HS-27A (cell line): ENCODE measurements around the gene SHISA6.

Experiments
- DNase-seq: peaks from one replicate; pipeline ENCODE4 v3.0.0-alpha.2; 2012; ENCODE audit warnings: low read depth, missing footprints

Gene SHISA6

DNA sequence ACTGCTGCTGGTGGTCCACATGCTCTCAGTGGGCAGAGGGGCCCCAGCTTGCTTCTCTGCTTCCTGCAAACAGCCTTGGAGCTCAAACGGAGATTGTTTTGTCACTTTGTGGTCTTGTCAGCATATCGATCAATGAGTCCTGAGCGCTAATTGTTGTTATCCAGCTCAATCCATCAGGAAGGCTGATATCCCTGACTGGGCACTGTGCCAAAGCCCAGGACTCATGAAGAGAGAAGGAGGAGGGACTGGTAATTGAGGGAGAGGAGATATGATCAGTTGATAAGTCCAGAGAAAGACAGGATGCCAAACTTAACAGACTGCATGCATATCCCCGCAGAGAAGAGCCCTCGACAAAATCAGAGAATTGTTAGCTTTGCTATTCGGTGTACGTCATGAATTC, 298.6 kb downstream of the SHISA6 start:
- DNase-seq: no peak

DNA sequence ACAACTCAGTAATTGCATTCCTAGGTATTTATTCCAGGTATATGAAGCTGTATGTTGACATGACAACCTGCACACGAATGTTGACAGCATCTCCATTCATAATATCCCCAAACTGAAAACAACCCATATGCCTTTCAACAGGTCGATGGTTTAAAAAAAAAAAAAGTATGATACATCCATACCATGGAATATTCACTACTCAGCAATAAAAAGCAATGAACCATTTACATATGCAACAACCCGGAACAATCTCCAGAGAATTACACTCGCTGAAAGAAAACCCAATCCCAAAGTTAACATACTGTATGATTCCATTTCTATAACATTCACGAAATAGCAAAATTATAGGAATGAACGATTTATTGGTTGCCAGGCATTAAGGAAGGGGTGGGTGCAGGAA, 304.0 kb downstream of the SHISA6 start:
- no peak for DNase-seq

DNA sequence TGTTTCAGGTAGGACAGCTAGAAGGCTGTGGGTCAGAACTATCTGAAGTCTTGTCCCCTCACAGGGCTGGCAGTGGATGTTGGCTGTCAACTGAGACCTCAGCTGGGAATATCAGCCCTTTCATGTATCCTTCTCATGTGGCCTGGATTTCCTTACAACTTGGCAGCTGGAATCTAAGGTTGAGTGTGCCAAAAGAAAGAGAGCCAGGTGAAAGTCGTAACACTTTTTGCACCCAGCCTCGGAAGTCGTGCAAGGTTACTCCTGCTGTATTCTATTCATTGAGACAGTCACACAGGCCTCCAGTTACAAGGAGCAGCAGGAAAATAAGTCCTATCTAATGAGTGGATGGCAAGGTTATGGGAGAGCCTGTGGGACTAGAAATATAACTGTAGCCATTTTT, 304.7 kb downstream of the SHISA6 start:
- no peak for DNase-seq

DNA sequence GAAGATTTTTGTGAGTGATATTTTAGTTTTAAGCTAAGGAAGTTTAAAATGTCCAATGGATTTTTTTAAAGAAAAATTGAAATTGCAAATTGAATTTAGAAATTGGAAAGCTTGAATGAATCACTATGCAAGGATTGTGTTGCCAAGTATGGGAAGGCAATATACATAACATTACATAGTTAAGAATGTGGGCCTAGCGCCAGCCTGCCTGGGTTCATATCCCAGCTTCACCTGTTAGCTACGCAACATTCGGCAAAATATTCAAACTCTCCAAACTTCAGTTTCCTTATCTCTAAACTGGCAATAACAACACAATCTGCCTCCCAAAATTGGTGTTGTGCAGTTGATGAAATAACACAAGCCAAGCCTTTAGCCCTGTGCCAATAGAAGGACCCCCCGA, 306.8 kb downstream of the SHISA6 start:
- DNase-seq: no peak

DNA sequence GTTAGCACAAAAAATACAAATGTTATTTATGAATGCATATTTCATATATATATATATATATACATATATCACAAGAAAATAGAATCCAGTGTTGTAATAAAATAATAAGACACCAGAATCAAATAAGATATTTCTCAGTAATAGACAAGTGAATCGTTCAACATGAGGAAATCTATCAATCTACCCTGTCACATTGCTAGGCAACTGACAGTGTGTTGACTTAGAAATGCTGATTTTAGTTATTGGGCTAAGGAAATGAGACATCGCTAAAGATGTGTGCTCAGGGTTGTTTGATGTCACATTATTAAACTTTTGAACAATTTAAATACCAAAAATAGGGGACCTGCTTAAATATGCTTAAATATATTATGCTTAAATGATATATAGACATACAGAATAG, 307.4 kb downstream of the SHISA6 start:
- DNase-seq: no peak

DNA sequence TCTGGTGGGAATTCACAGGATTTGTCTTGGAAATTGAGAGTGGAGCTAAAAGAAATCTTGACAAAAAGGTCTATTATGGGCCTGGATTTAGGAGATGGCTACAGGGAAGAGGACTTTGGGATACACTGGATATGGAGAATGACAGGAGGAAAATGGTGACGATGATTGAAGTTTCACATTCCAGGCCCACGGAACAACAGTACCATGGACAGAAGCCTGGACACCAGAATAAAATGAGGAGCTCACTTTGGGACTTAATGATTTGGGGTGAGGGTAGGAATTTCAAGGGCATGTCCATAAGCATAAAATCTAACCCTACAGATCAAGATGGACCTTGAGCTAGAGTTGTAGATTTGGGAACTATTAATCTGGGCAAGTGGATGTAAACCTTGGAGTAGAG, 309.4 kb downstream of the SHISA6 start:
- no peak for DNase-seq

DNA sequence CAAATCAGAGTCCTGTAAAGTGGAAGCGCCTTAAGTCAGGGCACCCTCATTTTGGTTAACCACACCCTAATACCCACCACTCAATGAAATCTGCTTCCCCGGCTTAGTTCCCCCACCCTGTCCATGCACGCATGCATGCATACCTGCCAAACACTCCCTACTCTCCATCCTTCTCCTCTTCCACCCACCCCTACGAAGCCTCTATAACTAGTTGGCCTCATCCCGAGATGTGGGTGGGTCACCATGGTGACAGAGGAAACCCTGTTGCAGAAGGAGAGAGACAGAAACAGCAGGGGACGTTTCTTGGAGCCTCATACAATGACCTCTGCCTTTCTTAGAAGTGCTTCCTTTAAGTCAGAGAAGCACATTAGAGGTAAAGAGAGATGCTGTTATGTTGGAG, 310.4 kb downstream of the SHISA6 start:
- DNase-seq: no peak

DNA sequence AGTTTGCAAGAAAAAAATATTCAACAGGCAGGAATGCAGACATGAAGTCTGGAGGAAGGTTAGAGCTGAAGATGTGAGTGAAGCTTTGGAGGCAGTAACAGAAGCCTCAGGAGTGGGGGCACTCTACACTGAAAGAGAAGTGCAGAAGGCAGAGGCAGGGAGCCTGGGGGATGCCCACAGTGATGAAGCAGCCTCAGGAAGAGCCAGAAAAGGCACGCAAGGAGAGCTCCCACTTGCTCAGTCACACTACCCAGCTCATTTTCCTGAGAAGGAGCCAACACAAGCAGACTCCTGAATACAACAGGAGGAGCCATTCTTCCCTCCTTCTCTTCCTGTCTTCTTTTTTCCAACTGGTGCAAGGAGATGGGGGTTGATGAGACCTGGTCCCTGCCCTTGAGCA, 312.1 kb downstream of the SHISA6 start:
- no peak for DNase-seq

DNA sequence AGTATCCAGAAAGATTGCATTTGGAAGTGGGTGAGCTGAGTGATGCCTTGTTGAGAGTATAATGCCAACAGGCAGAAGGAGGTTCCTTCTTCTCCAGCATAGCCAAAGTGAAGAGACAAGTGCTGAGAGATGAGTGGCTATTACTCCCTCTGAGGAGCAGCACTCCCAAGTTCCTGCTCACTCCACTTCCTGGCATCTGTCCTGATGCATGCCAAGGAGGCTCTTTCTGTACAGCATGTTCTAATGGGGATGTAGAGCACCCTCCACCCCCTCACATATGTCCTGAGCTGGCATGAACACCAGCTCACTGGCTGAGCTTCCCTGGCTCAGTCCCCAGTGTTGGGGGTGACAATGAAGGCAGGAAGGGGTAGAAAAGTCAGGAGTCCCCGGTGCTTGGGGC, 313.0 kb downstream of the SHISA6 start:
- DNase-seq: no peak

DNA sequence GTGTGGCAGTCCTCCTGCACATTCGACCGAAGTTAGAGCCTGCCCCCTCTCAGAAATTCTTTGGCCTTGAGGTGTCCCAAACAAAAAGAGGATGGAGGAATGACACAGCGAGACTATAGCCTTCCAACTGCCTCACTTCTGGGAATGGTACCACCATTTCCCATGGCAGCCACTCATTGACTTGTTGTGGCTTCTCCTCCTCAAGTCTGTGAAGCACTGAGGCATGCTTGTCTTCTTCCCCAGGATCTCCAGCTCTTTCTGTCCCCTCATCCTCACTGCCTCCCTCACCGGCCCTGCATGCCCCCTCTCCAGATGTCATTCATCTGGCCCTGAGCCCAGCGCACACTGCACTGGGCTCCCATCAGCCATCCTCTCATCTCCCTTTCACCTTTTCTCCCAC, 313.5 kb downstream of the SHISA6 start:
- DNase-seq: no peak

DNA sequence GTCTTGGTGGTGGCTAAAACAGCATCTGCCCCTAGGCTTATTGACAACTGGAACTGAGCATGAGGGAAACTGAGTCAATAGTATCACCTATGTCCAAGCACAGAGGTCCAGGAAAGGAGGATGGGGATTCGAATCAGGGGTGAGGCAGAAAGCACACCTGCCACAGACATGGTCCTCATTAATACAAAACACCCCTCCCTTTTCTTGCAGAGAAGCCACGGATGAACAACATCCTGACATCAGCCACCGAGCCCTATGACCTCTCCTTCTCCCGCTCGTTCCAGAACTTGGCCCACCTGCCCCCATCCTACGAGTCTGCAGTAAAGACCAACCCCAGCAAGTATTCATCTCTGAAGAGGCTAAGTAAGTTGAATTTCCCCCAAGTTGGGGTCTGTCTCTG, 314.5 kb downstream of the SHISA6 start:
- DNase-seq: no peak

DNA sequence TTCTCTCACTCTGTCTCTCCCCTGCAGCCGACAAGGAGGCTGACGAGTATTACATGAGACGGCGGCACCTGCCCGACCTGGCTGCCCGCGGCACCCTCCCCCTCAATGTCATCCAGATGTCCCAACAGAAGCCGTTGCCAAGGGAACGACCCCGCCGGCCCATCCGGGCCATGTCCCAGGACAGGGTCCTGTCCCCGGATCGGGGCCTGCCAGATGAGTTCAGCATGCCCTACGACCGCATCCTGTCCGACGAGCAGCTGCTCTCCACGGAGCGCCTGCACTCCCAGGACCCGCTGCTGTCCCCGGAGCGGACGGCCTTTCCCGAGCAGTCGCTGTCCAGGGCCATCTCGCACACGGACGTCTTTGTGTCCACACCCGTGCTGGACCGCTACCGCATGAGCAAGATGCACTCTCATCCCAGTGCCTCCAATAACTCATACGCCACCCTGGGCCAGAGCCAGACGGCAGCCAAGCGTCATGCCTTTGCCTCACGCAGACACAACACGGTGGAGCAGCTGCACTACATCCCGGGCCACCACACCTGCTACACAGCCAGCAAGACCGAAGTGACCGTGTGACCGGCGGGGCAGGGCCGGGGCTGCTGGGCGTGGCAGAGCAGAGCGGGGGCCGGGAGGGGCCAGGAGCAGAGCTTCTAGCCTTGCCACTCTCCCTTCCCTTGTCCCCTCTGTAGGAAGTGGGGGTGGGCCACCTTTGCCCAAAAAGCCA, 316.9 kb downstream of the SHISA6 start:
- DNase-seq: no peak

DNA sequence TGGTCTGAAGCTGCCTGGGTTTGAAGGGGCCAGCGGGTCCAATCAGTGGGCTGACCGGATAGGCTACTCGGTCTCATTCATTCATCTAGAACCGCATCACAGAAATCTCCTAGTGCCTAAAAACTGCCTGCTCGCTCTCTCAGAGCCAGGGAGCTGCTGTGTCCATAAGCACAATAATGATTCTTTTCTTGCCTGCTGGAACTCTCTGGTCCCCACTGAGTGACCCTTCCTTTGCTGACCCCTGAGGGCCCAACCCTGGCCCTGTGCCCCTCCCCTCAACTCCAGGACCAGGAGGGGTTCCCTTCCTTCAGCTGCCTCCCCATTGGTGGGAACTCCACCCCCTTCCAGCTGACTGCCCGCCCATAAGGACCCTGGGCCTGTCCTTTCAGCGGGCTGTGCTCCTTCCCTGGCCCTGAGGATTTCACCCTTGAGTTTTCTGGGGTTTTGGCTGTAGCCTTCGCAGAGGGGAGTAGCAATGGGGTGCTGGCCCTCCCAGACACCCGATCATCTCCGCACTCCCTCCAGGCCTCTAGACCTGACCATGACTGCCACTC, 317.7 kb downstream of the SHISA6 start:
- DNase-seq: no peak

DNA sequence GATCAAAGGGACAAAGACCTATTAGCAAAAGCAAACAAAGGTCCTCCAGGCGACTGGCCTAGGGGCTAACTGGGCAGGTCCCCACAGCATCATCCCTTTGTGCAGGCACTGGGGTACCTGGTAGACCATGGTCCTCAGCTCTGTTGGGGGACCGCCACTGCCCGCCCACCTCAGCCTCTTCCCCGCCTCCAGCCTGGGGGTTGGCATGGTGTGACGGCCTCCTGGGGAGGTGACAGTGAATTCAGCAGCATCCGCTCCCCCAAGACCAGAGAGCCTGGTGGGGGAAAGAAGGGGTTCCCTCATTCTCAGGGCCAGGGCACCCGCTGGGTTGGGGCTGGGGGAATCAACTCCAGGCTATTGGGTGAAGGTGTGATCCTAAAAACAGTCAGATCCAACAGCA, 318.6 kb downstream of the SHISA6 start:
- DNase-seq: no peak

DNA sequence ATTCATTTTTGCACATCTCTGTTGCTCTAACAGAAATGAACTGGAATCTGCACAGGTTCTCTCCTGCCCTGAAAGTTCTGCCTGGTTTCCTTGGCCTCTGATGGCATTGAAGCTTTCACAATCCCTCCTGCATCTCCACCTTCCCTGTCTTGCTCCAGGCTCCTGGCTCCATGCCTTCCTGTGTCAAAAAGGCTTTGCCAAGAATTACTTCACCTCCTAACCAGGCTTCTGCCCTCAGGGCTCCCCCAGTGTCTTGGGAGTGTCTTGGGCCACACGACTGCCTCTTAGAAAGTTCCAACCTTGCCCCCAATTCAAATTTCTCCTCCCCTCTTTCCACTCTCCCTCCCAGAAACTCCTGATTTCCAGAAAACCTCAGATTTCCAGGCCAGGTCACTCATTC, 320.3 kb downstream of the SHISA6 start:
- no peak for DNase-seq

DNA sequence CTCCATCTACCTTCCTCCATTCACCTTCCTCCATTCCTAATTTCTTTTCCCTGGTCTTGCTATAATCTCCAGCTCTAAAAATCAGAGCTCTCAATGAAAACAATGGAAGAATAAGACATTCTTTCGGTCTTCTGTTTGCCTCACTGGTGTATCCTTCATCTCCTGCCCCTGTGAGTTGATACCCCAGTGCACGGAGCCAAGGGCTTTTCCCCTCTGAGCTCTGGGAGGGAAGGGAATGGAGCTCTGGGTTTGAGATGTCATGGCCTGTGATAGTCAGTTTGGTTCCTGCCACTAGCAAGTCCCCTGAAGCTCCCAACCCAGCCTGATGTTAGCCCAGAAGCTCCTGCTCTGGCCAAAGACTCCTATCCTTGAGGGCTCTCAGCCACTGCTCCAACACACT, 320.7 kb downstream of the SHISA6 start:
- no peak for DNase-seq

DNA sequence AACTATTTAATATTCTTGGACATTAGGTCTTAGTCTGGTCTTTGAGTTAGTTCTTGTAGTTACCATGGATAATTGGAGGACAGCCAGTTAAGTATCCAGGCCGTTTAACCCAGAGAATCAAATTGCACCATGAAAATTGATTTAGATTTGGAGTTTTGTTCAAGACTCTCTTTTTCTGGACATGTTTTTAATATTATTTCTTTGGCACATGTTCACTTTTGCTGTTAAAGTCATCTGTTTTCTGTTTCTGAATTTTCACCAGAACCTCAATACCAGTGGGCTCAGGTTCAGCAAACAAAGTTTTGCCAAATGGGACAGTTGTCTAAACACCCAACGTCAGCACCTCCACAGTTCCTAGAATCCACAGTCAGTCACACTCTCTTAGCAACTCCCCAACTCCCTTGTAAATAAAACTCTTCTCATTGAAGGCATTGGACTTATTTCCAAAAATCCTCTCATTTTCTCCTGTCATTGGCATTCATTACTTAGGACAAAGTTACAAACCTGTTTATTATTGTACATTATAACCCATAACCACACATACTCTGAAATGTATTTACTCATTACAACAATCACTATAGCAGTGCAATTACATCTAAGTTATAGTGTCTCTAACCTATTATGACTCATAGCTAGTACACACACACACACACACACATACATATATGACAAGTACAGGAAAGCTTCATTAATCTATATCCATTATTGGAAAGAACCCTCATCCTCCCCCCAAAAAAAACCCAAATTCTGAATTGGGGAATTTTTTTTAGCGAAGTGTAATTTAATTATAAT, 323.8 kb downstream of the SHISA6 start:
- DNase-seq: no peak

DNA sequence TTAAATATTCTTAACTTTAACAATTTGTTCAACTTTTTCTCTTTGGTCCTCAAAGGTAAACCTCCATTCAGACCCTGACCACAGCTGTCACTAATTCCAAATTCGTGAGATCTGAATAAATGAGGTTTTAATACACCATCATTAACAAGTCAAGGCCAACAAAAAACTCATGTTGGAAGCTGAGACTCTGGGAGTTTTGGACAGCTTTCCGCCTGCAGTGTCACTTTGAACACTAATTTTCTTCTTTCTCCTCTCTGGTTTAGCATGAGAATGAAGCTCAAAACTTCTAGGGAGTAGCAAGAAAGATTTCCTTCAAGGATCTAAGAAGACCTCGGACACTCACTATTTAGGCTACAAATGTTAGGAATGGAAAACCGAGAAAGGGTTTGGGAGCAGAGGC, 324.6 kb downstream of the SHISA6 start:
- no peak for DNase-seq

DNA sequence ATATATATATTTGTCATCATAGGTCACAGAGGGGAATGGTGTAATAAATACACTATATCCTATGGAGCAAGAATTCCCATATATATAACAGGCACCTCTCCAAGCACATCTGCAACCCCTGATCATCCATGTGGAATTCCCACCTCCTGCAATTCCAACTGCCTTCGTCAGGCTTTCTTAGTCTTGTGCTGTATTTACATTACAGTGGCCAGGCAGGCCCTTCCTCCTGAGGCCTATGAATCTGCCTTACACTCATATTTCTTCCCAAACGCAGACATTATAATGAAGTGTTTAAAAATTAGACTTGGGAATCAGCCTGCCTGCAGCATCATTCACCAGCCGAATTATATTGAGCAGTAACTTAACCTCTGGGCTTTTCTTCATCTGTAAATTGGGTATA, 338.0 kb downstream of the SHISA6 start:
- no peak for DNase-seq

DNA sequence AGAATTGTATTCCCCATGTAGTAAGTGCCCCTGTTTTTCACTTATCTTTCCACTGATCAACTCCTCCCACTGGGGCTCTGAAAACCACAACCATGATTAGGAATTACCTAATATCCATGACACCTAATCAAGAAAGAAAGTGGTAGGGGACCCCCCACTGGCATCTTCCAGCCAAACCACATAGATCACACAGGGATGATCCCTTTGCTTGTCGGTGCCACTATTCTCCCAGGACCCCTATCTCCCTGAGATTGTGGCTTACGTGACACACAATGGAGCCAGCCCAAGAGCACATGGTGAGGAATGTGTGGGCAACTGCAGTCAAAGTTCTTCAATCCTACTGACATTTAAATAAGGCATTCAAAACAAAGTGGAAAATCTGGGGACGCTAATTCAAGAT, 339.7 kb downstream of the SHISA6 start:
- no peak for DNase-seq

DNA sequence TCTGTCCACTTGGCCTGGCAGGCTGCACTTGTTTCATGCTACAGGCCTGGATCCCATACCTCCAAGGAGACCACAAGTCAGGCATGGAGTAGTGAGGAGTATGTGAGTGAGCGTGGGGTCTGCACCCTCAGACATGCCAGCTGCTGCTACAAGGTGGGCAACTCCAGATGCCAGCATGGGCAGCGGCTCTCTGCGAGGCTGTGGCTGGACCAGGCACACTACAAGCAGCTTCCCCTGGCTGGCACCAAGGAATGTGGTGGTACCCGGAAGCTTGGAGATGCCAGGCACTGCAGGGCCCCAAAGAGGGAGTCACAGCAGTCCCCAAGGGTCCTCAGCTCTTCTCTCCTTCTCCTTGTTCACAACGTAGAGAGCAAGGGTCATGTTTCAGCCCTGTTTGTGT, 341.2 kb downstream of the SHISA6 start:
- DNase-seq: no peak

DNA sequence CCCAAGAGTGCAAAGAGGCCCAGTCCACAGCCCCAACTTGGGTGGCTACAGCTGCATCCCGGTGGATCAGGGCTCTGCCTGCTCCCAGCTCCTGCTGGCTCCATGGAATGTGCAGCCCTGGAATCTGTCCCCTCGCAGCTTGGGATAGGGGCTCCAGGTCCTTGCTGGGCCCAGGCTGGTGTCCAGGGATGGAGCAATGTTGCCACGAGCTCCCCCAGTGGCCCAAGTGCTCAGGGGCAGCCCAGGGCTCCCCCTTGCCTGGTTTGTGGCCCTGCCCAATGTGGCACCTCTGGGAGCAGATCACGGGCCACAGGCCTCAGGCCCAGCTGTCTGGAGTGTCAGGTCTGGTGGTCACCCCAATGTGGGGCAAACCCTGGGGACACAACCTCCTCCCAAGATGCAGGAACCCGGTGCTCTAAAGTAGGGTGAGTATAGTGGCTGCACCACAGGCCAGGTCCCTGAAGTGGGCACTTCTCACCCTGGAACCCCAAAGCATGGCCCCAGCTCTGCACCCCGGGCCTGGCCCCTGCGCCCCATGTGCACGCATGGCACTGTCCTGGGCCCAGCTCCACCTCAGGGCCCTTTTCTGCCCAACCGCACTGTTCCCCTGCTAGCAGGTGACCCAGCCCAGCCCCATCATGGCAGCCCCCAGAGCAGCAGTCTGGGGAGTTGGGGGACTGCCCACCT, 342.4 kb downstream of the SHISA6 start:
- no peak for DNase-seq

DNA sequence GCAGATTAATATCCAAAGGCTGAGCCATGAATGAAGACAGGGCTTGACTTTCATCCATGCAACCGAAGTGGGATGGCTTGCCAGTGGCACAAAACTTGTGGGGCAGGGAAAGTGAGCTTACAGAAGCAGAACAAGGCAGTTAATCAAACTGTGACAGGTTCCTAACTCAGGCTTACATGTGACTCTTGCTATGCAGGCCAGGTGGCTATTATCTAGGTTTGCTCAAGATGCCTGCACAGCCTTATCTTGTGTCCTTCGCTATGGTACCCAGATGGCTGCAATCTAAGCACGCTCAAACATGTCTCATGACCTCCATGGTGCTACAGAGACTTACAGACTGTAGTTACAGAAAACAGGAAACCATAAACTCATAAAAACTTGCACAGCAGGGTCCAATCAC, 348.7 kb downstream of the SHISA6 start:
- no peak for DNase-seq
